ENCODE data around the gene ODAD3. TPM values are rescaled to one million over a fixed set of nuclear protein-coding genes. Genes with fewer than 3 reads are reported as not detected.

Gene ODAD3
- total and polyA plus RNA-seq, 2 of the 13 experiments (the other 11 are each of a cell fraction or from before 2014, with no cell fraction given), result 0.04 to 0.08 TPM

- TF ChIP-seq ZNF687 (CRISPR knock-in tag; IDR thresholded peaks at IDR 0.05) (0 out of 2 replicates have a peak, but pooled peaks have one; percentile 6), ZFP91 (CRISPR knock-in tag; IDR thresholded peaks at IDR 0.05; ENCODE audit: borderline replicate concordance) (0 out of 2 replicates have a peak, but pooled peaks have one; percentile 24), SP4 (CRISPR knock-in tag; IDR thresholded peaks at IDR 0.05) (0 out of 2 replicates have a peak, but pooled peaks have one; percentile 20), FOXK2 (IDR thresholded peaks at IDR 0.05) (no peak), ADNP (CRISPR knock-in tag; IDR thresholded peaks at IDR 0.05) (no peak), ZNF318 (CRISPR knock-in tag; IDR thresholded peaks at IDR 0.05) (no peak), ZNF546 (CRISPR knock-in tag; conservative IDR thresholded peaks at IDR 0.05) (no peak), KAT7 (CRISPR knock-in tag; IDR thresholded peaks at IDR 0.05; ENCODE audit: borderline replicate concordance) (no peak), ARID5B (CRISPR knock-in tag; IDR thresholded peaks at IDR 0.05) (no peak)
Observed at GRCh38 chr19:11420429-11421370, 14.2 kb downstream of the ODAD3 start (continued).
